ENCODE results near the gene ARHGAP11A. TPM values are rescaled to one million over a fixed set of nuclear protein-coding genes. Genes with fewer than 3 reads are reported as not detected.
"Not testable (repeated sequence)": the region's sequence is repeated elsewhere in the genome, so short reads cannot be mapped to it uniquely, and the experiment has no call there.

Gene ARHGAP11A
- total RNA-seq: 95.7 and 98.2 TPM in 2 replicates

- H3K27me3 Mint-ChIP-seq; intact Hi-C loops (cut with micrococcal nuclease); H3K9me3 Mint-ChIP-seq: not testable (repeated sequence)
- peak within 1 kb of the TSS; percentile 93 for H3K4me3 Mint-ChIP-seq
- H3K27ac Mint-ChIP-seq: peak within 1 kb of the TSS; percentile 99
- peak; percentile 96 for DNase-seq
- H3K36me3 Mint-ChIP-seq (ENCODE audit: low read depth): peaks cover 17% of the 10 kb centered on the region
- peaks cover 16% of the 10 kb centered on the region for H3K4me1 Mint-ChIP-seq
These were observed at the start of gene ARHGAP11A for GRCh38 chr15:32615051-32615870. Gene ARHGAP11A (plus strand): TSS chr15:32615504. CDS start chr15:32616212, 708 bp downstream.

GRCh38 chr15:32568988-32569387 is 46.3 kb upstream of the ARHGAP11A start:
- H3K4me1 Mint-ChIP-seq; H3K27me3 Mint-ChIP-seq; H3K36me3 Mint-ChIP-seq (ENCODE audit: low read depth); intact Hi-C loops (cut with micrococcal nuclease); DNase-seq; H3K9me3 Mint-ChIP-seq; H3K4me3 Mint-ChIP-seq; H3K27ac Mint-ChIP-seq: not testable (repeated sequence)

- DNase-seq: peak; percentile 76
- H3K27ac Mint-ChIP-seq: peak overlapping the region; percentile 72
- H3K36me3 Mint-ChIP-seq (ENCODE audit: low read depth); intact Hi-C loops (cut with micrococcal nuclease); H3K4me1 Mint-ChIP-seq; H3K9me3 Mint-ChIP-seq; H3K27me3 Mint-ChIP-seq: not testable (repeated sequence)
- peak overlapping the region; percentile 56 for H3K4me3 Mint-ChIP-seq
These were observed 36.8 kb upstream of the ARHGAP11A start for GRCh38 chr15:32578482-32578881.

GRCh38 chr15:32585844-32586243 is 29.5 kb upstream of the ARHGAP11A start:
- DNase-seq; H3K4me3 Mint-ChIP-seq; intact Hi-C loops (cut with micrococcal nuclease); H3K27me3 Mint-ChIP-seq; H3K9me3 Mint-ChIP-seq; H3K27ac Mint-ChIP-seq; H3K4me1 Mint-ChIP-seq; H3K36me3 Mint-ChIP-seq (ENCODE audit: low read depth): not testable (repeated sequence)

GRCh38 chr15:32593151-32593550 is 22.2 kb upstream of the ARHGAP11A start, which contains the start of gene GOLGA8N:
Gene GOLGA8N (plus strand): TSS chr15:32593456.
- intact Hi-C loops (cut with micrococcal nuclease); H3K4me1 Mint-ChIP-seq; H3K9me3 Mint-ChIP-seq; H3K27me3 Mint-ChIP-seq; H3K36me3 Mint-ChIP-seq (ENCODE audit: low read depth); DNase-seq; H3K27ac Mint-ChIP-seq; H3K4me3 Mint-ChIP-seq: not testable (repeated sequence)

- DNase-seq; H3K9me3 Mint-ChIP-seq; intact Hi-C loops (cut with micrococcal nuclease); H3K36me3 Mint-ChIP-seq (ENCODE audit: low read depth); H3K4me3 Mint-ChIP-seq; H3K27me3 Mint-ChIP-seq; H3K4me1 Mint-ChIP-seq; H3K27ac Mint-ChIP-seq: not testable (repeated sequence)
These were observed 5.8 kb upstream of the ARHGAP11A start for GRCh38 chr15:32609518-32609917.

- intact Hi-C loops (cut with micrococcal nuclease); H3K4me1 Mint-ChIP-seq; H3K27ac Mint-ChIP-seq; H3K36me3 Mint-ChIP-seq (ENCODE audit: low read depth); H3K4me3 Mint-ChIP-seq; H3K9me3 Mint-ChIP-seq; H3K27me3 Mint-ChIP-seq: not testable (repeated sequence)
- DNase-seq: peak; percentile 70
These were observed 4.6 kb upstream of the ARHGAP11A start for GRCh38 chr15:32610719-32611118.

GRCh38 chr15:32614712-32615050 is 623 bp upstream of the ARHGAP11A start:
- intact Hi-C loops (cut with micrococcal nuclease); H3K9me3 Mint-ChIP-seq; DNase-seq; H3K27me3 Mint-ChIP-seq: not testable (repeated sequence)
- peak overlapping the region; percentile 99 for H3K27ac Mint-ChIP-seq
- peak overlapping the region; percentile 93 for H3K4me3 Mint-ChIP-seq
- H3K4me1 Mint-ChIP-seq: peaks cover 16% of the 10 kb centered on the region
- peaks cover 17% of the 10 kb centered on the region for H3K36me3 Mint-ChIP-seq (ENCODE audit: low read depth)

GRCh38 chr15:32615871-32616426 is 645 bp downstream of the ARHGAP11A start:
- peaks cover 16% of the 10 kb centered on the region for H3K4me1 Mint-ChIP-seq
- H3K4me3 Mint-ChIP-seq: peak overlapping the region; percentile 93
- DNase-seq: peak; percentile 70
- intact Hi-C loops (cut with micrococcal nuclease); H3K27me3 Mint-ChIP-seq; H3K9me3 Mint-ChIP-seq: not testable (repeated sequence)
- H3K27ac Mint-ChIP-seq: peak overlapping the region; percentile 99
- peaks cover 17% of the 10 kb centered on the region for H3K36me3 Mint-ChIP-seq (ENCODE audit: low read depth)

- Mint-ChIP-seq H3K27me3 (no peaks in the 10 kb centered on the region), H3K4me3 (no peak overlapping the region), H3K9me3 (no peaks in the 10 kb centered on the region), H3K27ac (no peak overlapping the region), H3K4me1 (peaks cover 4% of the 10 kb centered on the region), H3K36me3 (ENCODE audit: low read depth) (peaks cover 52% of the 10 kb centered on the region)
- intact Hi-C loops (cut with micrococcal nuclease): no loop called here
- DNase-seq: no peak
These were observed 21.1 kb downstream of the ARHGAP11A start for GRCh38 chr15:32636410-32636809.

GRCh38 chr15:32636908-32637567 is 21.7 kb downstream of the ARHGAP11A start:
- Mint-ChIP-seq H3K27me3 (no peaks in the 10 kb centered on the region), H3K9me3 (no peaks in the 10 kb centered on the region), H3K36me3 (ENCODE audit: low read depth) (peaks cover 50% of the 10 kb centered on the region), H3K4me1 (peaks cover 4% of the 10 kb centered on the region), H3K27ac (no peak overlapping the region), H3K4me3 (no peak overlapping the region)
- intact Hi-C loops (cut with micrococcal nuclease): no loop called here
- peak; percentile 35 for DNase-seq

GRCh38 chr15:32637704-32638103 is 22.4 kb downstream of the ARHGAP11A start:
- no peaks in the 10 kb centered on the region for H3K27me3 Mint-ChIP-seq
- H3K4me1 Mint-ChIP-seq: peaks cover 4% of the 10 kb centered on the region
- H3K4me3 Mint-ChIP-seq: no peak overlapping the region
- DNase-seq: no peak
- no peak overlapping the region for H3K27ac Mint-ChIP-seq
- intact Hi-C loops (cut with micrococcal nuclease): no loop called here
- H3K9me3 Mint-ChIP-seq: no peaks in the 10 kb centered on the region
- H3K36me3 Mint-ChIP-seq (ENCODE audit: low read depth): peaks cover 50% of the 10 kb centered on the region

- H3K9me3 Mint-ChIP-seq: no peaks in the 10 kb centered on the region
These were observed 26.3 kb downstream of the ARHGAP11A start, which contains the start of gene SCG5 for GRCh38 chr15:32641517-32642059. Gene SCG5 (plus strand): TSS chr15:32641710. CDS start chr15:32643593, 1,883 bp downstream.

More at GRCh38 chr15:32641517-32642059, 26.3 kb downstream of the ARHGAP11A start, which contains the start of gene SCG5:
- peak; percentile 54 for DNase-seq
- H3K27me3 Mint-ChIP-seq: no peaks in the 10 kb centered on the region
- peaks cover 28% of the 10 kb centered on the region for H3K36me3 Mint-ChIP-seq (ENCODE audit: low read depth)
- peaks cover 3% of the 10 kb centered on the region for H3K4me1 Mint-ChIP-seq
- H3K27ac Mint-ChIP-seq: no peak within 1 kb of the TSS
- intact Hi-C loops (cut with micrococcal nuclease): no loop called here
- no peak within 1 kb of the TSS for H3K4me3 Mint-ChIP-seq
